ENCODE measurements around the gene IFNK.

IFNK gene

GRCh38 chr9:27504259-27504658 is 19.8 kb upstream of the IFNK start:
- Histone ChIP-seq H3K4me2 (ENCODE audit: low read length) (no peak overlapping the region), H3K9me3 (ENCODE audit: control insufficient read depth, low read length) (no peaks in the 10 kb centered on the region), H3K27ac (no peak overlapping the region), H2AFZ (no peak overlapping the region), H3K4me1 (no peaks in the 10 kb centered on the region), H3K9ac (no peak overlapping the region), H3K27me3 (ENCODE audit: control insufficient read depth, insufficient read depth, low read length) (no peaks in the 10 kb centered on the region), H3K4me3 (ENCODE audit: low read depth, low read length) (no peak overlapping the region), H3K79me2 (no peaks in the 10 kb centered on the region), H3K36me3 (ENCODE audit: control insufficient read depth, insufficient read depth, low read length) (no peaks in the 10 kb centered on the region)
- TF ChIP-seq, protein P1, sequence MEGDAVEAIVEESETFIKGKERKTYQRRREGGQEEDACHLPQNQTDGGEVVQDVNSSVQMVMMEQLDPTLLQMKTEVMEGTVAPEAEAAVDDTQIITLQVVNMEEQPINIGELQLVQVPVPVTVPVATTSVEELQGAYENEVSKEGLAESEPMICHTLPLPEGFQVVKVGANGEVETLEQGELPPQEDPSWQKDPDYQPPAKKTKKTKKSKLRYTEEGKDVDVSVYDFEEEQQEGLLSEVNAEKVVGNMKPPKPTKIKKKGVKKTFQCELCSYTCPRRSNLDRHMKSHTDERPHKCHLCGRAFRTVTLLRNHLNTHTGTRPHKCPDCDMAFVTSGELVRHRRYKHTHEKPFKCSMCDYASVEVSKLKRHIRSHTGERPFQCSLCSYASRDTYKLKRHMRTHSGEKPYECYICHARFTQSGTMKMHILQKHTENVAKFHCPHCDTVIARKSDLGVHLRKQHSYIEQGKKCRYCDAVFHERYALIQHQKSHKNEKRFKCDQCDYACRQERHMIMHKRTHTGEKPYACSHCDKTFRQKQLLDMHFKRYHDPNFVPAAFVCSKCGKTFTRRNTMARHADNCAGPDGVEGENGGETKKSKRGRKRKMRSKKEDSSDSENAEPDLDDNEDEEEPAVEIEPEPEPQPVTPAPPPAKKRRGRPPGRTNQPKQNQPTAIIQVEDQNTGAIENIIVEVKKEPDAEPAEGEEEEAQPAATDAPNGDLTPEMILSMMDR (IDR thresholded peaks at IDR 0.05), result no peak

DNA sequence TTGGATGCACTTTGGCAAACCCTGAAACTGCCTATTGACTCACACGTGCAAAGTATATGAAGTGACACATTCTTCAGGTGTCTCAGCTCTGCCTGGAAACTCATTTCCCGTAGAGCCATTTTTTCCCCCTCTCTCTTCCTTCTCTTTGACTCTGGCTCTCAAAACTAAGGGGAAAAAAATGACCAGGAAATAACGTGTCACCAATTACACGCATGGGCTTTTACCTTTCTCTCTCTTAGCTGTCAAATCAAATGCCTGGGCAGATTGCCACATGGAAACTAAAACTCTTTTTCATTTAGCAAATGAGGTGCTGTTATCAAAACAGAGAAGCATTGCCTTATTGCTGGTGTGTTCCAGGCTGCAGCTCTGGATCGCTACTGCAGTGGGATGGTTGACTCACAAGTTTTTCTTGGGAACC is 18.3 kb upstream of the IFNK start:
- Histone ChIP-seq H3K9me3 (ENCODE audit: control insufficient read depth, low read length) (no peaks in the 10 kb centered on the region), H3K4me3 (ENCODE audit: low read depth, low read length) (no peak overlapping the region), H3K79me2 (no peaks in the 10 kb centered on the region), H3K4me2 (ENCODE audit: low read length) (no peak overlapping the region), H3K27me3 (ENCODE audit: control insufficient read depth, insufficient read depth, low read length) (no peaks in the 10 kb centered on the region), H2AFZ (no peak overlapping the region), H3K9ac (no peak overlapping the region), H3K27ac (no peak overlapping the region), H3K4me1 (no peaks in the 10 kb centered on the region), H3K36me3 (ENCODE audit: control insufficient read depth, insufficient read depth, low read length) (no peaks in the 10 kb centered on the region)
- TF ChIP-seq, protein P1 (IDR thresholded peaks at IDR 0.05), result no peak

GRCh38 chr9:27506981-27507380 is 17.1 kb upstream of the IFNK start:
- TF ChIP-seq, protein P1 (IDR thresholded peaks at IDR 0.05), result no peak
- Histone ChIP-seq H3K4me1 (no peaks in the 10 kb centered on the region), H3K79me2 (no peaks in the 10 kb centered on the region), H3K4me3 (ENCODE audit: low read depth, low read length) (no peak overlapping the region), H3K27me3 (ENCODE audit: control insufficient read depth, insufficient read depth, low read length) (no peaks in the 10 kb centered on the region), H3K9me3 (ENCODE audit: control insufficient read depth, low read length) (no peaks in the 10 kb centered on the region), H3K4me2 (ENCODE audit: low read length) (no peak overlapping the region), H3K36me3 (ENCODE audit: control insufficient read depth, insufficient read depth, low read length) (no peaks in the 10 kb centered on the region), H3K27ac (no peak overlapping the region), H2AFZ (no peak overlapping the region), H3K9ac (no peak overlapping the region)

GRCh38 chr9:27510780-27511179 is 13.3 kb upstream of the IFNK start:
- TF ChIP-seq, protein P1 (IDR thresholded peaks at IDR 0.05), result no peak
- H3K36me3 ChIP-seq (ENCODE audit: control insufficient read depth, insufficient read depth, low read length), result no peaks in the 10 kb centered on the region

DNA sequence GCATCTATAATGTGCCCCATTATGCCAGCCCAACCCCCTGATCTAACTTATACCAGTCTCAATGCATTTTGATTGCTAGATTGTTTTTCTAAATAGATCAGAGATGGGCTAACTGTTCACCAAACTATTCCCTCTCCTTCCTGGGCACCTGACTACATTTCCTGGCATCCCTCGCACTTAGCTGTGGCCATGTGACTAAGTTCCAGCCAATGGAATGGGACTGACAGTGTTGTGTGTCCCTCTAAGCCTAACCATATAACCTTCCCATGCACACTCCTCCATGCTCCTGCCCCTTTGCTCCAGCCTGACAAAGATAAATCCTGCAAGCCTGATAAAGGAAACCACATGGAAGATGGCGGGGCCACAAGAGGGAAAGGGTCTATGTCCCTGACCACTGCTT is 12.3 kb upstream of the IFNK start:
- H3K79me2 ChIP-seq, result no peaks in the 10 kb centered on the region
- H3K4me3 ChIP-seq (ENCODE audit: low read depth, low read length), result no peak overlapping the region
- no peak overlapping the region for H2AFZ ChIP-seq
- H3K27ac ChIP-seq, result no peak overlapping the region
- no peak overlapping the region for H3K4me2 ChIP-seq (ENCODE audit: low read length)
- H3K4me1 ChIP-seq, result no peaks in the 10 kb centered on the region
- H3K36me3 ChIP-seq (ENCODE audit: control insufficient read depth, insufficient read depth, low read length), result no peaks in the 10 kb centered on the region
- H3K9ac ChIP-seq, result no peak overlapping the region
- H3K9me3 ChIP-seq (ENCODE audit: control insufficient read depth, low read length), result no peaks in the 10 kb centered on the region
- no peaks in the 10 kb centered on the region for H3K27me3 ChIP-seq (ENCODE audit: control insufficient read depth, insufficient read depth, low read length)
- TF ChIP-seq, protein P1 (IDR thresholded peaks at IDR 0.05), result no peak

More at GRCh38 chr9:27510780-27511179, 13.3 kb upstream of the IFNK start:
- H3K27ac ChIP-seq, result no peak overlapping the region
- no peaks in the 10 kb centered on the region for H3K9me3 ChIP-seq (ENCODE audit: control insufficient read depth, low read length)
- H3K9ac ChIP-seq, result no peak overlapping the region
- no peak overlapping the region for H2AFZ ChIP-seq
- H3K27me3 ChIP-seq (ENCODE audit: control insufficient read depth, insufficient read depth, low read length), result no peaks in the 10 kb centered on the region
- H3K79me2 ChIP-seq, result no peaks in the 10 kb centered on the region
- no peaks in the 10 kb centered on the region for H3K4me1 ChIP-seq
- H3K4me2 ChIP-seq (ENCODE audit: low read length), result no peak overlapping the region
- no peak overlapping the region for H3K4me3 ChIP-seq (ENCODE audit: low read depth, low read length)

All from parathyroid adenoma (tissue), 2 donors.